SJSA1 (cell line): ENCODE measurements around the gene STRAP. TPM values are rescaled to one million over a fixed set of nuclear protein-coding genes. Genes with fewer than 3 reads are reported as not detected.
A peak's percentile ranks its signal among the peaks of the same experiment; 100 is the strongest.

Experiments
- DNase-seq, 2 experiments: peaks; one replicate each; pipeline ENCODE4 v3.0.0-alpha.2; 2015 to 2020; ENCODE audit warnings: low spot score in 2 of 2, low read depth in 1 of 2
- H3K27ac ChIP-seq: fragments of 250-450 bp; sonication (Bioruptor Pico); 2 replicates; pipeline ENCODE4 v1.5.1; 2020; ENCODE audit warnings: mild to moderate bottlenecking, moderate library complexity
- H3K27me3 ChIP-seq: fragments of 250-450 bp; sonication (Bioruptor Pico); replicated peaks from 2 replicates; pipeline ENCODE4 v1.5.1; 2020; ENCODE audit warnings: mild to moderate bottlenecking, moderate library complexity
- H3K36me3 ChIP-seq: fragments of 250-450 bp; sonication (Bioruptor Pico); 2 replicates; pipeline ENCODE4 v1.5.1; 2020; ENCODE audit warnings: mild to moderate bottlenecking
- H3K4me1 ChIP-seq: fragments of 250-450 bp; sonication (Bioruptor Pico); replicated peaks from 2 replicates; pipeline ENCODE4 v1.6.1; 2021; ENCODE audit warnings: mild to moderate bottlenecking
- H3K4me3 ChIP-seq: fragments of 250-450 bp; sonication (Bioruptor Pico); 2 replicates; pipeline ENCODE4 v1.5.1; 2020; ENCODE audit warnings: mild to moderate bottlenecking
- H3K9me3 ChIP-seq: fragments of 250-450 bp; sonication (Bioruptor Pico); replicated peaks from 2 replicates; pipeline ENCODE4 v1.5.1; 2020; ENCODE audit warnings: mild to moderate bottlenecking
- total RNA-seq: library from RNA; depleted of rRNA; stranded (reverse); fragments of >200 nt; shearing (Covaris generic); gene quantifications from 2 replicates; pipeline ENCODE4 v1.2.3, GENCODE V29; 2014; rRNA removed

Gene STRAP, protein sequence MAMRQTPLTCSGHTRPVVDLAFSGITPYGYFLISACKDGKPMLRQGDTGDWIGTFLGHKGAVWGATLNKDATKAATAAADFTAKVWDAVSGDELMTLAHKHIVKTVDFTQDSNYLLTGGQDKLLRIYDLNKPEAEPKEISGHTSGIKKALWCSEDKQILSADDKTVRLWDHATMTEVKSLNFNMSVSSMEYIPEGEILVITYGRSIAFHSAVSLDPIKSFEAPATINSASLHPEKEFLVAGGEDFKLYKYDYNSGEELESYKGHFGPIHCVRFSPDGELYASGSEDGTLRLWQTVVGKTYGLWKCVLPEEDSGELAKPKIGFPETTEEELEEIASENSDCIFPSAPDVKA
- 62.2 and 92.1 TPM in 2 replicates for total RNA-seq

DNA sequence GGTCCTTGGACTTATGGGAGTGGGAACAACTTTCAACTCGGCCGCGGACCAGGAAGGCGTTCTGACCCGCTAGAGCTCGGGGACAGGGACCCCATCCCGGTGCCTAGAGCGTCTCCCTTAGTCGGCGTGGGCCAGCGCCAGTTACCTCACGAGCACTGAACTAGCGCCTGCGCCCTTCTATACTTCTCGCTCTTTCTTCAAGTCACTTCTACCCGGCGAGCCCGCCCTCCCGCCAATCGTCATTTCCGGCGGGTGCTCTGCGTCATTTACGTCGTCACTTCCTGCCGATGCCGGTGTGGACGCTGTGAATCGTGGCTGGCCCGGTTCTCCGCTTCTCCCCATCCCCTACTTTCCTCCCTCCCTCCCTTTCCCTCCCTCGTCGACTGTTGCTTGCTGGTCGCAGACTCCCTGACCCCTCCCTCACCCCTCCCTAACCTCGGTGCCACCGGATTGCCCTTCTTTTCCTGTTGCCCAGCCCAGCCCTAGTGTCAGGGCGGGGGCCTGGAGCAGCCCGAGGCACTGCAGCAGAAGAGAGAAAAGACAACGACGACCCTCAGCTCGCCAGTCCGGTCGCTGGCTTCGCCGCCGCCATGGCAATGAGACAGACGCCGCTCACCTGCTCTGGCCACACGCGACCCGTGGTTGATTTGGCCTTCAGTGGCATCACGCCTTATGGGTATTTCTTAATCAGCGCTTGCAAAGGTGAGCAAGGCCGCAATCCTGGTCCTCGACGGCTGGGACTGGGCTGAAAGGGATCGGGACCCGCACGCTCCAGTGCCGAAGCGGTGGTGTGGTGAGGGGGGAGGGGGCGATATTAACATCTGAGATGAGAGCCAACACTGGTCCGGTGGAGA, at the start of gene STRAP:
TSS of gene STRAP (plus strand) at position 270 of the 854 bp plus-strand sequence. CDS start at position 591, 321 bp downstream.
- no peaks in the 10 kb centered on the region for H3K27me3 ChIP-seq
- peak within 1 kb of the TSS; percentile 63 for H3K4me3 ChIP-seq
- no peaks in the 10 kb centered on the region for H3K9me3 ChIP-seq
- H3K27ac ChIP-seq: peak within 1 kb of the TSS; percentile 77
- H3K4me1 ChIP-seq: peaks cover 11% of the 10 kb centered on the region
- H3K36me3 ChIP-seq: peaks cover 30% of the 10 kb centered on the region
- DNase-seq: peak; percentile 95 to 96

- Histone ChIP-seq H3K27ac (no peak overlapping the region), H3K27me3 (no peaks in the 10 kb centered on the region), H3K36me3 (no peaks in the 10 kb centered on the region), H3K9me3 (no peaks in the 10 kb centered on the region), H3K4me1 (peaks cover 15% of the 10 kb centered on the region), H3K4me3 (no peak overlapping the region)
- no peak for DNase-seq
These were observed 47.6 kb upstream of the STRAP start for GRCh38 chr12:15834575-15834974.

- H3K4me1 ChIP-seq: no peaks in the 10 kb centered on the region
- H3K9me3 ChIP-seq: no peaks in the 10 kb centered on the region
- DNase-seq: no peak
- no peaks in the 10 kb centered on the region for H3K27me3 ChIP-seq
- H3K27ac ChIP-seq: no peak overlapping the region
- no peaks in the 10 kb centered on the region for H3K36me3 ChIP-seq
- H3K4me3 ChIP-seq: no peak overlapping the region
These were observed 44.9 kb upstream of the STRAP start for GRCh38 chr12:15837141-15837790.

GRCh38 chr12:15839041-15839440, 43.1 kb upstream of the STRAP start:
- H3K27me3 ChIP-seq: no peaks in the 10 kb centered on the region
- H3K9me3 ChIP-seq: no peaks in the 10 kb centered on the region
- DNase-seq: no peak
- H3K4me1 ChIP-seq: no peaks in the 10 kb centered on the region
- no peak overlapping the region for H3K4me3 ChIP-seq
- no peak overlapping the region for H3K27ac ChIP-seq
- H3K36me3 ChIP-seq: no peaks in the 10 kb centered on the region

GRCh38 chr12:15839682-15840081, 42.5 kb upstream of the STRAP start:
- DNase-seq: no peak
- no peaks in the 10 kb centered on the region for H3K4me1 ChIP-seq
- H3K36me3 ChIP-seq: no peaks in the 10 kb centered on the region
- no peaks in the 10 kb centered on the region for H3K9me3 ChIP-seq
- no peaks in the 10 kb centered on the region for H3K27me3 ChIP-seq
- no peak overlapping the region for H3K4me3 ChIP-seq
- H3K27ac ChIP-seq: no peak overlapping the region

GRCh38 chr12:15842108-15842507, 40.1 kb upstream of the STRAP start:
- H3K36me3 ChIP-seq: no peaks in the 10 kb centered on the region
- H3K9me3 ChIP-seq: no peaks in the 10 kb centered on the region
- H3K4me3 ChIP-seq: no peak overlapping the region
- H3K4me1 ChIP-seq: no peaks in the 10 kb centered on the region
- H3K27me3 ChIP-seq: no peaks in the 10 kb centered on the region
- no peak for DNase-seq
- H3K27ac ChIP-seq: no peak overlapping the region

GRCh38 chr12:15846887-15847286, 35.3 kb upstream of the STRAP start:
- no peaks in the 10 kb centered on the region for H3K9me3 ChIP-seq
- H3K4me1 ChIP-seq: no peaks in the 10 kb centered on the region
- no peaks in the 10 kb centered on the region for H3K36me3 ChIP-seq
- DNase-seq: no peak
- H3K27ac ChIP-seq: no peak overlapping the region
- no peak overlapping the region for H3K4me3 ChIP-seq
- no peaks in the 10 kb centered on the region for H3K27me3 ChIP-seq

DNA sequence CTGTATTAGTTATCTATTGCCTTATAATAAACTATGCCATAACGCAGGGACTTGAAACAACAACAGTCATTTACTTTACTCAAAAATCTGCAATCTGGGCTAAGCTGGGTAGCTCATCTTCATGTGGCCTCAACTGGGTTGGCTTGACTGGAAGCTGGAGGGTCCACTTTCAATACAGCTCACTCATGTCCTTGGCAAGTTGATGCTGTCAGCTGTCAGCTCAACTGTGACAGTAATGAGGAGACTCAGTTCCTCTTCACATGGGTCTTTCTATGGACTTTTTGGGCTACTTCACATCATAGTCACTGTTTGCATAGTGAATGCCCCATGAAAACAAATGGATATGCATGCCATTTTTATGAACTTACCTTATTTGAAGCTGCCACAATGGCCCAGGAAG, 33.6 kb upstream of the STRAP start:
- DNase-seq: no peak
- Histone ChIP-seq H3K9me3 (no peaks in the 10 kb centered on the region), H3K36me3 (no peaks in the 10 kb centered on the region), H3K27me3 (no peaks in the 10 kb centered on the region), H3K4me3 (no peak overlapping the region), H3K4me1 (no peaks in the 10 kb centered on the region), H3K27ac (no peak overlapping the region)

GRCh38 chr12:15851045-15851620, 31.1 kb upstream of the STRAP start:
- DNase-seq: no peak
- no peak overlapping the region for H3K4me3 ChIP-seq
- peaks cover 14% of the 10 kb centered on the region for H3K4me1 ChIP-seq
- H3K36me3 ChIP-seq: no peaks in the 10 kb centered on the region
- H3K9me3 ChIP-seq: no peaks in the 10 kb centered on the region
- H3K27me3 ChIP-seq: no peaks in the 10 kb centered on the region
- no peak overlapping the region for H3K27ac ChIP-seq

GRCh38 chr12:15851919-15852318, 30.3 kb upstream of the STRAP start:
- H3K27ac ChIP-seq: no peak overlapping the region
- no peaks in the 10 kb centered on the region for H3K9me3 ChIP-seq
- no peak overlapping the region for H3K4me3 ChIP-seq
- no peaks in the 10 kb centered on the region for H3K27me3 ChIP-seq
- DNase-seq: no peak
- peaks cover 15% of the 10 kb centered on the region for H3K4me1 ChIP-seq
- no peaks in the 10 kb centered on the region for H3K36me3 ChIP-seq

GRCh38 chr12:15852383-15852782, 29.8 kb upstream of the STRAP start:
- H3K4me1 ChIP-seq: peaks cover 15% of the 10 kb centered on the region
- H3K36me3 ChIP-seq: no peaks in the 10 kb centered on the region
- no peak for DNase-seq
- H3K27me3 ChIP-seq: no peaks in the 10 kb centered on the region
- no peak overlapping the region for H3K27ac ChIP-seq
- no peak overlapping the region for H3K4me3 ChIP-seq
- H3K9me3 ChIP-seq: no peaks in the 10 kb centered on the region

- Histone ChIP-seq H3K4me1 (peaks cover 15% of the 10 kb centered on the region), H3K4me3 (no peak overlapping the region), H3K27ac (no peak overlapping the region), H3K9me3 (no peaks in the 10 kb centered on the region), H3K27me3 (no peaks in the 10 kb centered on the region), H3K36me3 (no peaks in the 10 kb centered on the region)
- no peak for DNase-seq
These were observed 28.3 kb upstream of the STRAP start for GRCh38 chr12:15853877-15854276.

- DNase-seq: no peak
- no peaks in the 10 kb centered on the region for H3K9me3 ChIP-seq
- peaks cover 17% of the 10 kb centered on the region for H3K4me1 ChIP-seq
- no peaks in the 10 kb centered on the region for H3K27me3 ChIP-seq
- no peak overlapping the region for H3K27ac ChIP-seq
- H3K36me3 ChIP-seq: no peaks in the 10 kb centered on the region
- no peak overlapping the region for H3K4me3 ChIP-seq
These were observed 27.3 kb upstream of the STRAP start for GRCh38 chr12:15854916-15855315.
